Measurements from ENCODE around the gene C1QTNF9.
"Not testable (repeated sequence)": the region's sequence is repeated elsewhere in the genome, so short reads cannot be mapped to it uniquely, and the experiment has no call there.

The C1QTNF9 gene

DNA sequence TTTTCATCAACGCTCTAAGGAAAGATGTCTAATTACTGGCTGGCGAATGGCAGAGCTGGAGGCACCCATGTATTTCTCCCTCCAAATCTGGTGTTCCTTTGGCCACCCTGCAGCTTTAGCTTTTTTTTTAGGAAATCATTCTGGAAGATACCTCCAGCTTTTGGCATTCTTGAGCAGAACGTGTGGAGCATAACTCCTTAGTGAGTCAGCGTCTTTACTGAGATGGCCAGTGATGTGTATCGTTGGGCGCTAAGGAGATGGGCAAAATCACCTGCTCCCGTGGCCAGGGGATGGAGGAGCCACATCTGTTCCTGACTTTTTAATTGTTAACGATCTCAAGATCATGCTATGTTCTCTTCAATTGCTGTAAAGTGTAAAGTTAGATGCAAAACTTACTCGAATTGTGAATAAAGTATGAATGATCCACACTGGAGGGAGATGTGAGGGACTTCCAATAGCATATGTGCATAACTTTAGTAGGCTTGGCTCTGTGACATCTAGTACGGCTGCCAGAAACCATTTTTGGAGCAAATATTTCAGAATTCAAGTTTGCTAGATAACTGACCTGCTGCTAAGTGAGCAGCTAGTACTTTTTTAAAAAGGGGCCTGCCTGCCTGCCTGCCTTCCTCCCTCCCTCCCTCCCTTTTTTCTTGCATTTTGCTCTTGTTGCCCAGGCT lies 24.4 kb upstream of the C1QTNF9 start:
- no peak for DNase-seq

DNA sequence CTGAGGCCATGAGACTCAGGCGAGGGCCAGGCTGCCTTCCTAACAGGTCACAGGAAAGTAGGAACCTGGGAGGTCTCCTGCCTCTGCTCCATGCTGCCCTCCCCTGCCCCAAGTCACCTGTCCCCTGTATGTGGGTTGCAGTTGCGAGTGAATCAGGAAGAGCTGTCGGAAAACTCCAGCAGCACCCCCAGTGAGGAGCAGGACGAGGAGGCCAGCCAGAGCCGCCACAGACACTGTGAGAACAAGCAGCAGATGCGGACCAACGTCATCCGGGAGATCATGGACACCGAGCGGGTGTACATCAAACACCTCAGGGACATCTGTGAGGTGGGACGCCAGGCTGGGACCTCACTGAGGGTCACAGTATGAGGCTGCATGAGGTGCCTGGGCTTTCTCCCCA lies 22.8 kb upstream of the C1QTNF9 start:
- no peak for DNase-seq

DNA sequence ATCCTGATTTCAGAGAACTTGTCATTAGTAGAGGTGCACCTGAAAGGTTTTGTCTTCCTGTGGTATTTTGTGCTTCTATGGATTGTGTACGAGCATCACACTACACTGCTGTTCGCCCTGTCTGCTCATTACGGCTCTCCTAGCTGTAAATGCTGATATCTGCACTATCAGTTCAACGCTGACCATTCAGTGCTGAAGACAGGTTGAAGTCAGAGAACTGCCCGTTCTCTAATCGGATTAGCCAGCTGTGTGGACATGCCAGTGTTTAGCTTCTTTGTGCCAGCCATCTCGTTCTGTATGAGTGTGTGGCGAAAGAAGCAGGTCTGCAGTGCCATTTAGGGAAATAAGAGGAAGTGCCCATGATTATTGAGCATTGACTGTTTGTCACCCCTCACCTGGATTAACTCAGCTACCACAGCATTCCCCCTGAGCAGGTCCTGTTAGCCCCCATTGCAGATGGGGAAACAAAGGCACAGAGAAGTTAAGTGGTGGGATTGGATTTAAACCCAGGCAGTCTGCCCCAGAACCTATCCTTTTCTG lies 21.6 kb upstream of the C1QTNF9 start:
- DNase-seq = no peak

- DNase-seq = no peak
Measured at GRCh38 chr13:24288870-24289269, 20.5 kb upstream of the C1QTNF9 start.

- DNase-seq = no peak
Measured at GRCh38 chr13:24290280-24290932, 19.0 kb upstream of the C1QTNF9 start.

DNA sequence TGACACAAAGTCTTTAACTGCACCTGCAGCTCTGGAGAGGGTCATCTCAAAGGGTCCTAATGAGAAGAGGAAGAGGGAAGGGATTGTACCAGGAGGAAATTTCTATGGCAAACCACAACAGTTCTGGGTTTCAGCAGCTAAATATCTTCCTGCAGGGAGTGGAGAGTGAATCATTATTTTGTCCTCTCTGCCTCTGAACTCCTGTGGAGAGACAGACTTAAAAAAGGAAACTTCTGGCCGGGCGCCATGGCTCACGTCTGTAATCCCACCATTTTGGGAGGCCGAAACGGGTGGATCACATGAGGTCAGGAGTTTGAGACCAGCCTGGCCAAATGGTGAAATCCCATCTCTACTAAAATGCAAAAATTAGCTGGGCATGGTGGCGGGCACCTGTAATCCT lies 16.9 kb upstream of the C1QTNF9 start:
- DNase-seq = no peak

DNA sequence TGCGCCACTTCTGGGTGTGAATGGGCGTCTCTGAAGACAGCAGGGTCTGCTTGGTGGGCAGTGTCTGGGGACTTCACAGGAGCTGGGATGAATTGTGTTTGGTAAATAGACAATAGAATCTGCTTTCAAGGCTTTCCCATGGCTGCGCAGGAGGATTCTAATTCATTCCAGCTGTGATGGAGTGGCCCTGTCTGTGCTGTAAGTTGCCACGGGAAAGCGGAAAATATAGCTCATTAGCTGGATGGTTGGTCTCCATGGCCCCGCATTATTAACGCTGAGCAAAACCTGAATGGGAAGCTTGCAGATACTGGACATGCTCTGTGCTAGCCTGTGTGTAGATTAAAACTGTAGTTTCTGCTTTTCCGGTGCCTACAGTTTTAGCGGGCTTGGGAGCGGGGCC lies 15.6 kb upstream of the C1QTNF9 start:
- DNase-seq = no peak

GRCh38 chr13:24299488-24300114 lies 9.8 kb upstream of the C1QTNF9 start:
- no peak for DNase-seq

GRCh38 chr13:24301434-24301833 lies 7.9 kb upstream of the C1QTNF9 start:
- no peak for DNase-seq

DNA sequence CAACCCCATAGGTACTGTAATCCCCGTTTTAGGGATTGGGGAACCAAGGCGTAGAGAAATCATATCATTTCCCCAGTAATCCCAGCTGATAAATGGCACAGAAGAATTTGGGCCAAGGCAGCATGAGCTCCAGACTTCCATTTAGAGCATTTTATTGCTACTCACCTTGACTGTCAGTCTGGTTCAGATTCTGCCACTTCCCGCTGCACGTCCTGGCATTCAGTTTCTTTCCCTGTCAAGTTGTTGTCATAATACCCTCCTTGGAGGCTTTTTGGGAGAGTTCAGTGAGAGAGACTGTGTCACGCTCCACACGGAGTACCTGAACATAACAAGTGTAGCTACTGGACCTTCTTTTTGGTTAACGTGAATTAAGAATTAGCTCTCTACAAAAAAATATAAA lies 7.5 kb upstream of the C1QTNF9 start:
- no peak for DNase-seq

- no peak for DNase-seq
Measured at GRCh38 chr13:24304620-24305019, 4.8 kb upstream of the C1QTNF9 start.

DNA sequence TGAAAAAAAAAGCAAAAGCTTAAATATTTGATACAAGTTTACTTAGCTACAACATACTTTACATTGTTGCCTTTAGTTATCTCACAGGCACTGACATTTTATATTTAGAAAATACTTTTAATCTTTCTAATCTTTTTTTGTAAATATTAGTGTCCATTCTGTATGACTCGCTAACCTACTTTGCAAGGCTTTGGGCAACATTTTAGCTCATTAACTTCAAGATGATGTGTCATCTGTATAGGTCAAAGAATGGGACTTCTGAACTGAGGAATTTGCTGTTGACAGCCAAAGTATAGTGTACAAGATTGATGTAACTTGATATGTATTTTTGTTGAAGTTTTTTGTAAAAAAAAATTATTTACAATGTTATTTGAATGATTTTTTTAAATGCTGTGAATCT lies 2.7 kb upstream of the C1QTNF9 start:
- DNase-seq = no peak

- no peak for DNase-seq
Measured at GRCh38 chr13:24307211-24308067, 1.9 kb upstream of the C1QTNF9 start.

DNA sequence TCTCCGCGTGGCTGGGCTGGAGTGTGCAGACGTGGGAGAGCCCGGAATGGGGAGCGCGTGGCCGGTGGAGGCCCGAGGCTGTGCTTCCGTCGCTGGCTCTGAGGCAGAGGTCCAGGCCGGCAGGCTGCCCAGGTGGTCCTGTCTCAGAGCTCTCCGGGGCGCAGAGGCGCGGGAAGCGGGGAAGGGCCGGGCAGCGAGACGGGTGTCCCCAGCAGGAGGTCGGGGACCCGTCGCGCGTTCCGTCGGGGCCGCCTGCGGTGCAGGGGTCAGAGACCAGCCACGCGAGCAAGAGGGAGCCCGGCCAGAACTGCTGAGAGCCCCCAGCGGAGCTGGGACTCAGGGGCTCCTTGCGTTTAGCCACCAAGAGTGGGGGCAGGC lies 1.3 kb upstream of the C1QTNF9 start:
- DNase-seq = no peak

DNA sequence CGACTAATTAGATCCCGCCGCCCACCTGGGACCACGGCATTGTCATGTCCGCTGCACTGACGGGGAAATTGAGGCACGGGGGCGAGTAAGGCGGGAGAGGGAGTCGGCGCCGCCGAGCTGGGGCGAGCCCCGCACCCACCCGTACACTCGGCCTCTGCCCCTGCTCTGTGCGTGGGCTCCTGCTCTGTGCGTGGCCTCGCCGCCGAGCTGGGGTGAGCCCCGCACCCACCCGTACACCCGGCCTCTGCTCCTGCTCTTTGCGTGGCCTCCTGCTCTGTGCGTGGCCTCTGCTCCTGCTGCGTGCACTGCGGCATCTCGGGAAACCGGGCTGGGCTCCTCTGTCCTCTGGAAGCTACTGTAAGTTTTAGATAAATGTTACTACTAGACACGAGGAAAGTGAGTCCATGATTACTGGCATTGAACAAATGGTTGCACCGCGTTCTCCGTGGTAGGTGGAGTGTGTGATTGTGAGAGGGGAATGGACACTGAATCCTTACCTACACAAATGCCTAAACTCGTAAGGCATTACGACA lies 826 bp upstream of the C1QTNF9 start:
- DNase-seq = no peak

GRCh38 chr13:24313439-24313838 lies 4.1 kb downstream of the C1QTNF9 start:
- no peak for DNase-seq

DNA sequence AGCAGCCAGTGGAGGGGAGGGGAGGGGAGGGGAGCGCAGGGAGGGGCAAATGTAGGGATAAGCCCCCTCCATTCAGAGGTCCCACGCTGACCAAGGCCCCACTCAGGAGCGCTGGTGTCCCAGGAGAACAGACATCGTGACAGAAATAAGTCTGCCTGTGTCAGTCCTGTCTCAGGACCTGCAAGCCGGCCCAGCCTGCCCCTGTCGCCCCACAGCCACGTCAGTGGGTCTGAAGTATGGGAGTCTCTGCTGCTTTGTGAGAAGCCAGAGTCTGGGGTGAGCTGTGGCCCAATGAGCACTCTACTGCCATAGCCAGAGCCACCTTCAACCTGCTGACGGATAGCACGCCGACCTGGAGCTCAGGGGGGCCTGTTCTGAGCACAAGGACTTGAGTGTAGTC lies 8.5 kb downstream of the C1QTNF9 start:
- not testable (repeated sequence) for DNase-seq

DNA sequence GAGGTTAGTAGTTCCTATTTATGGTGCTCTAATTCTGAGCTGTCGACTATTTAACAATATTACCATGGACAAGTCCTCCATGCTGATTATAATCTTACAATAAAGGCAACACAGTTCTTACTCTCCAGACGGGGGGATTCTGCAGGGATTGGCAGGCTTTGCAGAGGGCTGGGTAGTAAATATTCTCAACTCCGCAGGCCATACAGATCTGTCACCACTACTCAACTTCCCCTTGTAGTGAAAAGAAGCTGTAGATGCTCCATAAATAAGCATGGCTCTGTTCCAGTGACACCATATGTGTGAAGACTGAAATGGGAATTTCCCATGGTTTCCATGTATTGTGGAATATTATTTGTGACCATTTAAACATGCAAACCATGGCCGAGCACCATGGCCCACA lies 9.5 kb downstream of the C1QTNF9 start:
- not testable (repeated sequence) for DNase-seq

GRCh38 chr13:24319641-24320040 lies 10.3 kb downstream of the C1QTNF9 start:
- not testable (repeated sequence) for DNase-seq

DNA sequence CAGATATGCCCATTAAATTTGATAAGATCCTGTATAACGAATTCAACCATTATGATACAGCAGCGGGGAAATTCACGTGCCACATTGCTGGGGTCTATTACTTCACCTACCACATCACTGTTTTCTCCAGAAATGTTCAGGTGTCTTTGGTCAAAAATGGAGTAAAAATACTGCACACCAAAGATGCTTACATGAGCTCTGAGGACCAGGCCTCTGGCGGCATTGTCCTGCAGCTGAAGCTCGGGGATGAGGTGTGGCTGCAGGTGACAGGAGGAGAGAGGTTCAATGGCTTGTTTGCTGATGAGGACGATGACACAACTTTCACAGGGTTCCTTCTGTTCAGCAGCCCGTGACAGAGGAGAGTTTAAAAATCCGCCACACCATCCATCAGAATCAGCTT lies 12.0 kb downstream of the C1QTNF9 start:
- not testable (repeated sequence) for DNase-seq

- DNase-seq = not testable (repeated sequence)
Measured at GRCh38 chr13:24322470-24322869, 13.1 kb downstream of the C1QTNF9 start.

- DNase-seq = no peak
Measured at GRCh38 chr13:24323036-24323738, 13.8 kb downstream of the C1QTNF9 start.
